ENCODE results near the gene LRRTM3. TPM values are rescaled to one million over a fixed set of nuclear protein-coding genes. Genes with fewer than 3 reads are reported as not detected.

LRRTM3 gene
- 6.5 TPM for total RNA-seq (ENCODE audit: insufficient read depth, low replicate concordance)

- peak; percentile 95 for DNase-seq (ENCODE audit: low spot score)
Measured at GRCh38 chr10:66925896-66926715, at the start of gene LRRTM3. Gene LRRTM3, plus strand, starts transcription at chr10:66926036.

GRCh38 chr10:66877361-66877760 is 48.5 kb upstream of the LRRTM3 start:
- no peak for DNase-seq (ENCODE audit: low spot score)

GRCh38 chr10:66880292-66880691 is 45.5 kb upstream of the LRRTM3 start:
- peak; percentile 36 for DNase-seq (ENCODE audit: low spot score)

- DNase-seq (ENCODE audit: low spot score): no peak
Measured at GRCh38 chr10:66880826-66881225, 45.0 kb upstream of the LRRTM3 start.

GRCh38 chr10:66881814-66882213 is 44.0 kb upstream of the LRRTM3 start:
- no peak for DNase-seq (ENCODE audit: low spot score)

- no peak for DNase-seq (ENCODE audit: low spot score)
Measured at GRCh38 chr10:66882271-66882670, 43.6 kb upstream of the LRRTM3 start.

GRCh38 chr10:66886848-66887247 is 39.0 kb upstream of the LRRTM3 start:
- DNase-seq (ENCODE audit: low spot score): no peak

GRCh38 chr10:66888237-66888636 is 37.6 kb upstream of the LRRTM3 start:
- no peak for DNase-seq (ENCODE audit: low spot score)

GRCh38 chr10:66892871-66893270 is 33.0 kb upstream of the LRRTM3 start:
- no peak for DNase-seq (ENCODE audit: low spot score)

GRCh38 chr10:66910671-66911070 is 15.2 kb upstream of the LRRTM3 start:
- no peak for DNase-seq (ENCODE audit: low spot score)

- DNase-seq (ENCODE audit: low spot score): no peak
Measured at GRCh38 chr10:66916030-66916429, 9.8 kb upstream of the LRRTM3 start.

- peak; percentile 27 for DNase-seq (ENCODE audit: low spot score)
Measured at GRCh38 chr10:66917104-66917503, 8.7 kb upstream of the LRRTM3 start.

GRCh38 chr10:66919248-66919647 is 6.6 kb upstream of the LRRTM3 start:
- no peak for DNase-seq (ENCODE audit: low spot score)

GRCh38 chr10:66924674-66925345 is 1.0 kb upstream of the LRRTM3 start:
- DNase-seq (ENCODE audit: low spot score): no peak

GRCh38 chr10:66925373-66925772 is 463 bp upstream of the LRRTM3 start:
- no peak for DNase-seq (ENCODE audit: low spot score)

- DNase-seq (ENCODE audit: low spot score): no peak
Measured at GRCh38 chr10:66926841-66927240, 1.0 kb downstream of the LRRTM3 start.

- DNase-seq (ENCODE audit: low spot score): peak; percentile 43
Measured at GRCh38 chr10:66927251-66927935, 1.6 kb downstream of the LRRTM3 start.

- peak; percentile 74 for DNase-seq (ENCODE audit: low spot score)
Measured at GRCh38 chr10:66927971-66928770, 2.3 kb downstream of the LRRTM3 start.

GRCh38 chr10:66928776-66929175 is 2.9 kb downstream of the LRRTM3 start:
- peak; percentile 61 for DNase-seq (ENCODE audit: low spot score)

GRCh38 chr10:66929375-66929774 is 3.5 kb downstream of the LRRTM3 start:
- peak; percentile 15 for DNase-seq (ENCODE audit: low spot score)

GRCh38 chr10:66931340-66931948 is 5.6 kb downstream of the LRRTM3 start:
- peak; percentile 82 for DNase-seq (ENCODE audit: low spot score)

Data from umbilical cord (tissue), 2 donors.